ENCODE results near the gene CHD6.
"Not testable (repeated sequence)": the region's sequence is repeated elsewhere in the genome, so short reads cannot be mapped to it uniquely, and the experiment has no call there.

The CHD6 gene

GRCh38 chr20:41538810-41539596 is 79.2 kb downstream of the CHD6 start:
- DNase-seq = no peak

- no peak for DNase-seq
Measured at GRCh38 chr20:41537865-41538264, 80.3 kb downstream of the CHD6 start.

GRCh38 chr20:41535551-41535950 is 82.6 kb downstream of the CHD6 start:
- not testable (repeated sequence) for DNase-seq

GRCh38 chr20:41534842-41535241 is 83.3 kb downstream of the CHD6 start:
- DNase-seq = no peak

DNA sequence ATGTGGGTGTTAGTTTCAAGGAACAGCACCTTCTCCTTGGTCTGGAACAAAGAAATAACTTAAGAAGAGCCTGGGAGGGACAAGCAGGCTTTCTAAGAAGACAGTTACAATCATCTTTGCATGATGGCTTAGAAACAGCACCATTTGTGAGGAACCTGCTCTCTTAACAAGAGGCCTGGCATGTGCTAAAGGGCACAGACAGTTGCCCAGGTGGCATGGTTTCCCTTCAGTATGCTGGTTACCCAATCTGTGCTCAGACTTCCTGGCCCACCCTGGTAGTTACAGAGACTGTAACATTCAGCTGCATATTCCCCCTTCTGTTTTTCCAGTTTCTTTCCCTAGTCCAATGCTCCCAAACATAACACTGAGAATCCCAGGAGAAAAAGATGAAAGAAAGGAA is 84.0 kb downstream of the CHD6 start:
- no peak for DNase-seq

GRCh38 chr20:41533537-41534136 is 84.5 kb downstream of the CHD6 start:
- no peak for DNase-seq

GRCh38 chr20:41532935-41533334 is 85.2 kb downstream of the CHD6 start:
- DNase-seq = no peak

DNA sequence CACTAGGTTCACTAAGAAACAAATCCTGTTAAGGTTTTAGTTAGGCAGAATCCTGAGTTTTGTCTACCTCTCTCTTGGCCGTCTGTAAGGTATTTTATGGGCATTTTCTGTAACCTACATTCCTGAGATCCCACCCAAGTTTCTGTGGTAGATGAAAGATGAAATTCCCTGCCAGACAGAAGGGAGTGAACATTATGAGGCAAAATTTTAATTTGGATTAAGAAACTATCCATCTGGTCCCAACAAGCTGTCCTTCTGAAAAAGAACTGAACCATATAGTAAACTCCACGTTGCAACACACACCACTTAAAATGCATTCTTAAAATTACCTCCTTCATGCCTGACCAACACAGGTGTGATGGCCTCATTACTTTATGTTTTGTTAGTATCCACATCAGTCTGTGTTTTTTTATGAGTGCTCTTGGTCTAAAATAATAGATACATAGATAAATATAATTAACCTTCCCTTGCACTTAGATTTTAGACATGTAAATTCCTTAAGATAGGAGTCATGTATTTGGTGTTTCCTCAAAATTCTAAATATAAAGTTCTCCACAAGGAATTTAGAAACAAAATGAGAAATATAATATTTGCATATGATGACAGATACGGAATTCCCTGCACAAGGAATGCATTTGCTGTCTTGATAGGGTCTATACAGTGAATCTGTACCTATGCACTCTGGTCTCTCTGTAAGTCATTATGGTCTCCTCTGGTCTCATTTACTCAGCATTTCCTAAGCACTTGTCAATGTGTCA is 86.5 kb downstream of the CHD6 start:
- no peak for DNase-seq

DNA sequence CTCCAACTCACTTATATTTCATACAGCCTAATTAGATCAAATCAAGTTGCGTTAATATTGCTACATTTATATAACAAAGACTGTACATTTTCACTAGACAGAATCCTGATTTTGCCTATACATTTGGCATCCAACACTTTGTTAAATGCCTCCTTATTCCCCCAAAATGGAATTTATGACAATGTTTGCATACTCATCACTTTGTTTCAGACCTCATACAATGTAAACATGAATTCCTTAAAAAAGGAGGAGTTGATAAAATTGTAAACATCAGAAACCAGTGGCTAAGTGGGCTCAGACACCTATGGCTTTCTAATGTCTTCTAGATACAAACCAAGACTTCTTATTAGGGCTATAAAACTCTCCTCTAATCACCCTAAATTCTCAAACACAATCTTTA is 87.3 kb downstream of the CHD6 start:
- DNase-seq = no peak

DNA sequence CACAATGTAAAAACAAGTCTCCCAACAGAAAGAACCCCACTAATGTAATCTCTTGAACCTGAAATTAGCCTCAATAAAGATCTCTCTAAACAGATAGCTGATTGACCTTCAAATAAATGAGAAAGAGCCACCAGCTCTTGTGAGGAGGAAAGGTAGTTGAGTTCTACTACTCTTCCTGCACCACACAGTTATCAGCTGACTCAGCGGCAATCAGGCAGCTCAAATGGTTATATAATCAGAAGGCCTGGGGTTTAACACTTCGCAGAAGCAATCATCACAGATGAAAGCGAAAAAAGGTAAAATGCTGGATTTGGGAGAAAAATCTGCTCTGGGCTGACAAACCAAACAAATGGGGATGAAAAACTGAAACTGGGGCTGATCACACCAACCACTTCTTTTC is 91.8 kb downstream of the CHD6 start:
- DNase-seq = no peak

DNA sequence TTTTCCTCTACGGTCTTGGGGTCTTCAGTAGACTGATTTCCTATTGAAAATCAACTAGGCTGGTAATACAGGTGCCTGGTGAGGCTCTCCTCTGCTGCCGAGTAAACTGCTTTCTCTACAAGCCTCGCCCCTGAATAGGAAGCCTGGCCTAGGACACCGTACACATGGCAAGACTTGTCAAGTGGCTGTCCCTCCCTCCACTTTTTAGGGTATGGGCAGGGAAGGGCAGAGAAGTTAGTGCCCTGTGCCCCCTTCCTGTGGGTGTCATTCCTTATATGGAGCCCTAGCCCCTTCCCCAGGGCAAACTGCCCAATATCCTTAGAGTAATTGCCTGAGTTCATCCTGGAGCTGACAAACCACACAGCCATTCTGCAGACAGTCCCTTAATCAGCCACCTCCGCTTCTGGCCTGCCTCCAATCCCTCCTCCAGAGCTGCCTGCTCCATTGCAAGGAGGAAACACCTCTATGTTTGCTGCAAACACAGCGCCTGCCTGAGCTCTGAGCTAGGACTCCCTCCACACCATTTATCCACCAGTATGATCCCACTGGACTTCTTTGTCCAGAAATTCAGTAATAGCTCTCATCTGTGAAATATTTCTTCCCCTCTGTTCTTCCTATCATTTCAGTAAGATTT is 93.1 kb downstream of the CHD6 start:
- DNase-seq = no peak

- no peak for DNase-seq
Measured at GRCh38 chr20:41523857-41524256, 94.3 kb downstream of the CHD6 start.

- DNase-seq = no peak
Measured at GRCh38 chr20:41513829-41514228, 104.3 kb downstream of the CHD6 start.

DNA sequence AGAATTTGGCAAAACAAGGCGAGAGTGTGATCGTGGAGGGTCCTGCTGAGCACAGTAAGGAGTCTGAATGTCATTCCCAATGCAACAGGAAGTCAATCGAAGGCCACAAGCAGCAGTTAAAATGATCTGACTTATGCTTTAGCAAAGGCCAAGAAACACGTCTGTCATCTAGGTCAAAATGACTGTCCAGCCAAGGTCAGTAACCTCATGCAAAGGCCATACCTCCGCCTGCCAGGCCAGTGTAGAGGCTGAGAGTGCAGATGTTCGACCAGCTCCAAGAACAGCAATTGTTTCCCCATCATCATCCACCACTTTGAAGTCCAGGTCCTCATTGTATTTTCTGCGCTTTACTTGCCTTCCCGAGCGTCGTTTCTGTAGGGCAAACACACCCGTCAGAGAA is 105.6 kb downstream of the CHD6 start:
- no peak for DNase-seq

DNA sequence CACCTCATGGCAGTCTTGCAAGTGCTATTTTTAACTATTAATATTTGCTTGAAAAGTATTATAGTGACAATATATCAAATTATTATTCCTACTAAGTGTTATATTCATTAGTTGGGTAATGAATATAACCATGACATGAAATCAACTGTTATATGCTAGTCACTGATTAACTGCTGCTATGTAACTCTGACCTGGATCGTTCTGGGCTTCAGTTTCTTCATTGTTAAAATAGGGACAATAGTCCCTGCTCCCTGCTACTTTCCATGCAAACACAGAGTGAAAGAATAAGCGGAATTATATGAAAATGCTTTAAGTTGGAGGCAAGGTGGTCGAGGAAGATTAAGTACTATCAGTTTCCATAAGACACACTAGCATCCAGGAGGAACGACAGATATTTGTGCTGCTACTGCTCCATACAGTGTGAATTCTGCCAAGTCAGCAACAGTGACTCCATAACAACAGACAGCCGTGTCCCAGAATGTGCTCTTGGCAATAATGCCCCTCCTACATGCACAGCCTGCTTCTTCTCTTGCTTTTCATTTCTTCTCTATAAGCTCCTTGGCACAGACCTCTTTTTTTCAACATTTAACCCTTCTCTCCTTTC is 107.2 kb downstream of the CHD6 start:
- no peak for DNase-seq

DNA sequence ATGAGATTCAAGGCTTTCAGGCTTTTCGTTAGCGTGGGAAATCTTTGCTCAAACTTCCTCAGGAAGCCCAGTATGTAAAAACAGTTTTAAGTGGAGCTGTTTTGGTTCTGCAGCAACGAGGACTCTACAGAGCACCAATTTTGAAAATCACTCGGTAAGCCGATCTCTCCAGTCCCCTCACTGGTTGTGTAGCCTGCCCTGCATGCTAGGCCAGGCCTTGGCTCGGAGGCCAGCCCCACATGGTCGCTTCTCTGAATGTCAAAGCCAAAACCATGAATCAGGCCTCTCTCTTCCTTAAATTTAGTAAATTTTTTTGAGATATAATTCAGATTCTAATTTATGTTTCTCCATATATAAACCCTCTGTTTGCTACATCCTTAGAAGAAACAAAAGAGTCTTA is 108.0 kb downstream of the CHD6 start:
- no peak for DNase-seq

GRCh38 chr20:41509316-41510200 is 108.6 kb downstream of the CHD6 start:
- no peak for DNase-seq

- DNase-seq = no peak
Measured at GRCh38 chr20:41508335-41508734, 109.8 kb downstream of the CHD6 start.

DNA sequence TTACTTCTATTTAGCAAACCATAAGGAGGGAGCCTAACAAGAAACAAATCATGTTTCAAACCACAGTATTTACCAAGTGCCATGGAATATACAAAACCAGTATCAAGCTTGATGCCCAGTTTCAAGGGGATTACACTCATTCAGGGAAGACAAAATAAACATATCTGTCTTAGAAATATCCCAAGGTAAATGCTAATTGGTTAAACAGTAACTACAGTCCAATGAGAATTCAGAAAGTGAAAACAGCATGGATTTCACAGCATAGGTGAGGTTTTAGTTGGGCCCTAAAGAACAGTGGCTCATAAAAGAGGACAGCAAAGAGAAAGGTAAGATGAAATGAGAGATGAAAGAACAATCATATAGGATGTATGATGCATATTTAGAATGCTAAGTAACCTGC is 110.3 kb downstream of the CHD6 start:
- no peak for DNase-seq

GRCh38 chr20:41507436-41507835 is 110.7 kb downstream of the CHD6 start:
- DNase-seq = no peak

DNA sequence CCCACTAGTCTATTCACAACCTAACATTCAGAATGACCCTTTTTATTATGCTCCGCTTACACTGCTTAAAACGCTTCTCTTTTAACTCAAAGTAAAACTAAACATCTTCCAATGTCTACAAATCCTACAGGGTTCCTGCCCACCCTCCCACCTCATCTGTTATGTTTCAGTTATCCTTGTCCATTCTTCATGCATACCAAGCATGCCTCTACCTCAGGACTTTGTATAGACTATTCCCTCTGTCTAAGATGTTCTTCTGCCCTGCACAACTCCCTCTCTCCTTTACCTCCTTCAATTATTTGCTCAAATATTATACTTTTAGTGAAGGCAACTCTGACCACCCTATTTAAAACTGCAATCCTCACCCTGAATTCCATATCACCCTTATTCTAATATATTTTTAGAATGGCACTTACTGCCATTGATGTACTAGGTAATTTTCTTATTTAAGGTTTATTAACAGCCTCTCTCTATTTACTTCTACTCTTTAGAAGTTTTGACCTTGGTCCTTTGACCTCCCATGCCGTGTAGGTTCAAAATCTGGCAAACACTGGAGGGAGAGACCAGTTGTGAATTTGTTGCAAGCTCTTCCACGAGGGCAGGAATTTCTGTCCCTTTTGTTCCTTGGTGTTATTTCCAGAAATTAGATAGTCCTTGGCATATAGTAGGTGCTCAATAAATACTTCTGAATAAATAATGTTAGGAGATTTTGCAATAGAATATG is 111.8 kb downstream of the CHD6 start:
- no peak for DNase-seq

Measured in activated CD4-positive, alpha-beta T cell treated with anti-CD3 and anti-CD28 coated beads, Interleukin-2, amount 50 U/mL, for 4 hours (primary cell).